Neural cell (in vitro differentiated cells): ENCODE measurements around the gene ANO8.

Source experiments
- EP300 ChIP-seq: fragments of 450-650 bp; conservative IDR thresholded peaks from 2 replicates; pipeline ENCODE4 v1.6.1; 2014; ENCODE audit warnings: antibody characterized with exemption, mild to moderate bottlenecking, moderate library complexity; ENCODE audit not compliant: poor library complexity, severe bottlenecking
- EZH2 ChIP-seq: fragments of 200-600, 300-800 bp; shearing (Covaris generic), sonication (generic); IDR thresholded peaks from 2 replicates; pipeline ENCODE4 v1.6.1; 2014; ENCODE audit warnings: antibody characterized with exemption, low read length, borderline replicate concordance, mild to moderate bottlenecking; ENCODE audit not compliant: insufficient read depth, poor library complexity, severe bottlenecking
- SMC3 ChIP-seq: fragments of 450-650 bp; conservative IDR thresholded peaks from 2 replicates; pipeline ENCODE4 v1.6.1; 2014; ENCODE audit warnings: antibody characterized with exemption, mild to moderate bottlenecking, moderate library complexity; ENCODE audit not compliant: poor library complexity
- TAF1 ChIP-seq: IDR thresholded peaks from 2 replicates; pipeline ENCODE4 v1.6.1; 2012; ENCODE audit warnings: low read depth
- TF ChIP-seq, protein P1 (sequence below): fragments of 450-650 bp; IDR thresholded peaks from 2 replicates; pipeline ENCODE4 v1.5.1; 2014; ENCODE audit warnings: antibody characterized with exemption, mild to moderate bottlenecking, moderate library complexity; ENCODE audit not compliant: poor library complexity, severe bottlenecking

DNA sequence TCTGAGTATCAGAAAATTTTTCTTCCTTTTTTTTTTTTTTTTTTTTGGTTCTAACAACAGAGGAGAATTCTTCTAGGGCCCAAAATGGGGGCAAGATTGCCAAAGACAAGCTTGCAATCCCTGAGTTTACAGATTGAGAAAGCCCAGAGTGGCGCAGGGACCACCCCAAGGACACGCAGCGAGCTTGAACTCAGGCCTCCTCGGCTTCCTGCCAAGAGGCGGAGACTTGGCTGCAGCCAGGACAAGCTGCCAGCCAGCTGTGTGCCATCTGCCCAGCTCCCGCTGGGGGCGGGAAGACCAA, 29.5 kb downstream of the ANO8 start:
- TF ChIP-seq, protein P1, sequence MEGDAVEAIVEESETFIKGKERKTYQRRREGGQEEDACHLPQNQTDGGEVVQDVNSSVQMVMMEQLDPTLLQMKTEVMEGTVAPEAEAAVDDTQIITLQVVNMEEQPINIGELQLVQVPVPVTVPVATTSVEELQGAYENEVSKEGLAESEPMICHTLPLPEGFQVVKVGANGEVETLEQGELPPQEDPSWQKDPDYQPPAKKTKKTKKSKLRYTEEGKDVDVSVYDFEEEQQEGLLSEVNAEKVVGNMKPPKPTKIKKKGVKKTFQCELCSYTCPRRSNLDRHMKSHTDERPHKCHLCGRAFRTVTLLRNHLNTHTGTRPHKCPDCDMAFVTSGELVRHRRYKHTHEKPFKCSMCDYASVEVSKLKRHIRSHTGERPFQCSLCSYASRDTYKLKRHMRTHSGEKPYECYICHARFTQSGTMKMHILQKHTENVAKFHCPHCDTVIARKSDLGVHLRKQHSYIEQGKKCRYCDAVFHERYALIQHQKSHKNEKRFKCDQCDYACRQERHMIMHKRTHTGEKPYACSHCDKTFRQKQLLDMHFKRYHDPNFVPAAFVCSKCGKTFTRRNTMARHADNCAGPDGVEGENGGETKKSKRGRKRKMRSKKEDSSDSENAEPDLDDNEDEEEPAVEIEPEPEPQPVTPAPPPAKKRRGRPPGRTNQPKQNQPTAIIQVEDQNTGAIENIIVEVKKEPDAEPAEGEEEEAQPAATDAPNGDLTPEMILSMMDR, result no peak
- TF ChIP-seq EP300, result no peak
- TF ChIP-seq EZH2, result no peak
- no peak for TF ChIP-seq SMC3
- no peak for TF ChIP-seq TAF1
